Liver (tissue), 3 donors: ENCODE measurements around the gene RGS21.

Experiments used
- CTCF ChIP-seq: fragments of 150-350 bp; IDR thresholded peaks from 2 replicates; pipeline ENCODE4 v1.5.1; 2017; ENCODE audit warnings: improper control_type of control experiment, low read depth, low read length; ENCODE audit not compliant: missing input control
- MAX ChIP-seq: IDR thresholded peaks from 2 replicates; pipeline ENCODE4 v1.6.1; 2016; ENCODE audit warnings: antibody characterized with exemption
- SP1 ChIP-seq: IDR thresholded peaks from 2 replicates; pipeline ENCODE4 v1.6.1; 2018; ENCODE audit warnings: antibody characterized with exemption, mild to moderate bottlenecking
- donor health status: healthy.
- donor health status: healthy.

DNA sequence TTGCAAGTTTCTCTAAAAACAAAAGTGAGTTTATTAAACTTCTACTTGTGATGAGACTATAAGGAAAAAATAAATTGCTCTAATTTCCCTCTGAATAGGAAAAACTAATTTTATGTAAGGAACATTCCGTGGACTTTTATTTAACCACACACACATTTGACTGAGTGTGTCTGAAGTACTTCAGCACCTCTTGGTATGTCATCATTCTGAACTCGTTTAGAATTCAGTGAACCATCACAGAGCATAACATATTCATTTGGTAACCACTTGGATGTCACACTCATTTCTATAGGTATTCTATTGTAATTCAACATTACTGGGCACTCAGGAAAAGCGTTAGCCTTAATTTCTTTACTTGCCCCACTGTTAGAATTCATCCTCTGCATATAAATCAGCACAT, 79.1 kb downstream of the RGS21 start:
- TF ChIP-seq CTCF (no peak), MAX (no peak), SP1 (no peak)
